WERI-Rb-1 (cell line): Measurements from ENCODE around the gene TUBGCP3.

Experiments used
- DNase-seq: peaks from one replicate; pipeline ENCODE4 v3.0.0-alpha.2; 2020
- H3K27ac ChIP-seq: fragments of 250-450 bp; sonication (Bioruptor Pico); 2 replicates; pipeline ENCODE4 v1.5.1; 2020; ENCODE audit warnings: mild to moderate bottlenecking, moderate library complexity
- H3K27me3 ChIP-seq: fragments of 250-450 bp; sonication (Bioruptor Pico); 2 replicates; pipeline ENCODE4 v1.5.1; 2021; ENCODE audit warnings: mild to moderate bottlenecking, low read depth, moderate library complexity; ENCODE audit not compliant: insufficient read depth, severe bottlenecking
- H3K36me3 ChIP-seq: fragments of 250-450 bp; sonication (Bioruptor Pico); 2 replicates; pipeline ENCODE4 v1.5.1; 2020; ENCODE audit warnings: mild to moderate bottlenecking, moderate library complexity
- H3K4me3 ChIP-seq: 2 replicates; pipeline ENCODE4 v1.5.1; 2011; ENCODE audit warnings: low read depth, mild to moderate bottlenecking, control low read depth, low read length
- H3K9me3 ChIP-seq: fragments of 250-450 bp; sonication (Bioruptor Pico); 2 replicates; pipeline ENCODE4 v1.5.1; 2021; ENCODE audit warnings: mild to moderate bottlenecking, moderate library complexity; ENCODE audit not compliant: severe bottlenecking
- CTCF ChIP-seq: IDR thresholded peaks from 2 replicates; pipeline ENCODE4 v1.5.1; 2011; ENCODE audit warnings: low read depth, mild to moderate bottlenecking, control low read depth, inconsistent platforms, low read length

The TUBGCP3 gene

GRCh38 chr13:112587212-112587763, 665 bp downstream of the TUBGCP3 start:
- Histone ChIP-seq H3K36me3 (peaks cover 38% of the 10 kb centered on the region), H3K27me3 (no peaks in the 10 kb centered on the region), H3K27ac (peak overlapping the region; percentile 98), H3K4me3 (peak overlapping the region; percentile 93), H3K9me3 (peaks cover 7% of the 10 kb centered on the region)
- peak; percentile 58 for TF ChIP-seq CTCF
- peak; percentile 89 for DNase-seq

- TF ChIP-seq CTCF, result no peak
- H3K4me3 ChIP-seq, result peak overlapping the region; percentile 93
- no peak for DNase-seq
- peaks cover 7% of the 10 kb centered on the region for H3K9me3 ChIP-seq
- H3K36me3 ChIP-seq, result peaks cover 44% of the 10 kb centered on the region
- H3K27ac ChIP-seq, result no peak overlapping the region
- no peaks in the 10 kb centered on the region for H3K27me3 ChIP-seq
These were observed 1.5 kb downstream of the TUBGCP3 start for GRCh38 chr13:112586334-112586960.

- no peak for DNase-seq
- Histone ChIP-seq H3K36me3 (peaks cover 44% of the 10 kb centered on the region), H3K4me3 (no peak overlapping the region), H3K27ac (no peak overlapping the region), H3K9me3 (peaks cover 3% of the 10 kb centered on the region), H3K27me3 (no peaks in the 10 kb centered on the region)
- no peak for TF ChIP-seq CTCF
These were observed 4.2 kb downstream of the TUBGCP3 start for GRCh38 chr13:112583592-112584277.

- Histone ChIP-seq H3K4me3 (no peak overlapping the region), H3K9me3 (no peaks in the 10 kb centered on the region), H3K36me3 (peaks cover 37% of the 10 kb centered on the region), H3K27me3 (no peaks in the 10 kb centered on the region), H3K27ac (no peak overlapping the region)
- TF ChIP-seq CTCF, result no peak
- DNase-seq, result no peak
These were observed 5.7 kb downstream of the TUBGCP3 start for GRCh38 chr13:112582263-112582662.

- Histone ChIP-seq H3K9me3 (no peaks in the 10 kb centered on the region), H3K27ac (no peak overlapping the region), H3K4me3 (no peak overlapping the region), H3K27me3 (no peaks in the 10 kb centered on the region), H3K36me3 (peaks cover 25% of the 10 kb centered on the region)
- no peak for TF ChIP-seq CTCF
- DNase-seq, result no peak
These were observed 7.0 kb downstream of the TUBGCP3 start for GRCh38 chr13:112580912-112581311.
